Ovary (tissue), 9 donors: ENCODE measurements around the gene INO80. TPM values are rescaled to one million over a fixed set of nuclear protein-coding genes. Genes with fewer than 3 reads are reported as not detected.

Experiments used
- DNase-seq, 5 donors: peaks; one replicate each; pipeline ENCODE4 v3.0.0-alpha.2; 2019 to 2020
- H3K27ac ChIP-seq, 2 donors: fragments of 200-600 bp; one replicate each; pipeline versions ENCODE4 v1.5.1 to v1.8.0; 2019 to 2022
- H3K27me3 ChIP-seq: fragments of 200-600 bp; one replicate; pipeline ENCODE4 v1.8.0; 2022
- H3K36me3 ChIP-seq: fragments of 200-600 bp; sonication (generic); one replicate; pipeline ENCODE4 v1.5.1; 2019
- H3K4me1 ChIP-seq: one replicate; pipeline ENCODE4 v1.8.1; 2013; ENCODE audit warnings: mild to moderate bottlenecking, moderate library complexity; ENCODE audit not compliant: insufficient read depth
- H3K4me3 ChIP-seq: fragments of 200-600 bp; sonication (generic); one replicate; pipeline ENCODE4 v1.5.1; 2017
- H3K9me3 ChIP-seq, 2 donors: fragments of 200-600 bp in 1 of 2; sonication (generic) in 1 of 2; one replicate each; pipeline versions ENCODE4 v1.5.1 to v1.8.1; 2013 to 2019; ENCODE audit warnings: mild to moderate bottlenecking in 1 of 2, moderate library complexity in 1 of 2
- CTCF ChIP-seq, 3 donors: fragments of 450-650 bp in 2 of 3; fragments of 200-600 bp in 1 of 3; IDR thresholded peaks; one replicate each; pipeline versions ENCODE4 v1.5.1 to v1.8.0; 2016 to 2022; ENCODE audit warnings: antibody characterized with exemption in 3 of 3, mild to moderate bottlenecking in 1 of 3
- EP300 ChIP-seq: sonication (generic); formaldehyde crosslinking; IDR thresholded peaks from one replicate; pipeline ENCODE4 v1.6.1; 2017; ENCODE audit warnings: antibody characterized with exemption
- POLR2A ChIP-seq: fragments of 450-650 bp; IDR thresholded peaks from one replicate; pipeline ENCODE4 v1.6.1; 2017; ENCODE audit warnings: antibody characterized with exemption, mild to moderate bottlenecking, moderate library complexity
- WGBS, 3 donors: extraction: QIAGEN DNeasy Blood & Tissue Kit in 1 of 3; methylation state at CpG; one replicate each; pipeline versions ENCODE4 v1.1.5 to v1.1.7; 2013 to 2017; 5-methylcytosine and 5-hydroxymethylcytosine counted together
- intact Hi-C, 4 donors: fragments of 100-400 bp; cut with DNase I; formaldehyde crosslinking; loops; one replicate each; pipeline versions ENCODE4 v1.11.0 to v1.15.1; 2022 to 2023
- polyA plus RNA-seq, 2 donors: library from polyadenylated mRNA; stranded (reverse); fragments of 200-250 nt in 1 of 2; fragments of 350-450 nt in 1 of 2; fragmentation: Illumina TruSeq in 1 of 2; extraction: RNeasy Lipid Tissue Mini Kit (QIAGEN cat#74804) in 1 of 2; gene quantifications; one replicate each; pipeline ENCODE4 v1.2.3, GENCODE V29; 2013 to 2014
- total RNA-seq, 7 donors: library from RNA; depleted of rRNA in 2 of 7; stranded (reverse); fragments of >200 nt in 2 of 7; fragmentation: NEBNext Ultra II Directional in 3 of 7; extraction: Animal tissue kit (Norgen Biotek cat#: 25700) in 3 of 7; gene quantifications; one replicate each; pipeline versions ENCODE4 v1.1.0 to v1.2.4, GENCODE V29; 2016 to 2023
- donor health status: DM: no; HTN: no; CAD: no; lungs with moderate emphysema.
- donor health status: DM: no; HTN: no; CAD: no.
- donor health status: Bipolar disorder and iron deficiency.
- donor health status: DM: yes; HTN: yes; CAD: no.
- donor health status: DM: no; HTN: no; CAD: no.
- donor health status: DM: yes; HTN: yes; CAD: no.

INO80 gene
- total and polyA plus RNA-seq, 9 donors: 12.0 to 36.0 (median 17.3) TPM

- 83 to 90% (median 88%) methylated on average over 5 of the region's 5 CpGs for WGBS, 3 donors
- intact Hi-C loops: no loop called here
- Histone ChIP-seq H3K27ac (no peak overlapping the region), H3K36me3 (no peaks in the 10 kb centered on the region), H3K4me3 (no peak overlapping the region), H3K4me1 (peaks cover 1% of the 10 kb centered on the region), H3K9me3 (no peaks in the 10 kb centered on the region), H3K27me3 (no peaks in the 10 kb centered on the region)
- no peak for TF ChIP-seq POLR2A
- TF ChIP-seq CTCF (IDR thresholded peaks at IDR 0.05): no peak
- no peak for TF ChIP-seq EP300
- DNase-seq: no peak
Observed at GRCh38 chr15:41121951-41122350, 5.9 kb upstream of the INO80 start.

- TF ChIP-seq EP300 (no peak), POLR2A (no peak), CTCF (IDR thresholded peaks at IDR 0.05) (no peak)
- intact Hi-C loops: loop anchor here in 1 of 4 donors (10.0 kb wide), 1 partner anchor 212 kb away; no protein-coding TSS in a partner anchor
Observed at GRCh38 chr15:41116962-41117252, 827 bp upstream of the INO80 start.

GRCh38 chr15:41115652-41116115 is 396 bp downstream of the INO80 start:
- WGBS, 3 donors: 0 to 1% (median 0%) methylated on average over 45 to 46 of the region's 46 CpGs
- Histone ChIP-seq H3K4me3 (peak overlapping the region; percentile 66), H3K36me3 (no peaks in the 10 kb centered on the region), H3K27me3 (no peaks in the 10 kb centered on the region), H3K27ac (peak overlapping the region; percentile 94 to 97), H3K4me1 (peaks cover 7% of the 10 kb centered on the region), H3K9me3 (no peaks in the 10 kb centered on the region)
- TF ChIP-seq EP300: no peak
- no peak for TF ChIP-seq POLR2A
- no peak for TF ChIP-seq CTCF (IDR thresholded peaks at IDR 0.05)
- intact Hi-C loops: loop anchor here in 1 of 4 donors (10.0 kb wide), 1 partner anchor 211 kb away; no protein-coding TSS in a partner anchor
- peak in 2 of 5 donors; percentile 48 to 63 for DNase-seq

More at GRCh38 chr15:41116962-41117252, 827 bp upstream of the INO80 start:
- Histone ChIP-seq H3K4me3 (peak overlapping the region; percentile 66), H3K4me1 (peaks cover 7% of the 10 kb centered on the region), H3K27ac (peak overlapping the region in 1 of 2 donors; percentile 94), H3K36me3 (no peaks in the 10 kb centered on the region), H3K27me3 (no peaks in the 10 kb centered on the region), H3K9me3 (no peaks in the 10 kb centered on the region)
- 65 to 75% (median 67%) methylated on average over 6 of the region's 6 CpGs for WGBS, 3 donors
- DNase-seq: no peak

GRCh38 chr15:41115161-41115651 is 874 bp downstream of the INO80 start:
- Histone ChIP-seq H3K36me3 (no peaks in the 10 kb centered on the region), H3K27ac (peak overlapping the region; percentile 94 to 97), H3K27me3 (no peaks in the 10 kb centered on the region), H3K4me3 (peak overlapping the region; percentile 66), H3K4me1 (peaks cover 8% of the 10 kb centered on the region), H3K9me3 (no peaks in the 10 kb centered on the region)
- intact Hi-C loops: loop anchor here in 1 of 4 donors (10.0 kb wide), 1 partner anchor 210 kb away; no protein-coding TSS in a partner anchor
- no peak for DNase-seq
- TF ChIP-seq EP300: no peak
- no peak for TF ChIP-seq POLR2A
- no peak for TF ChIP-seq CTCF (IDR thresholded peaks at IDR 0.05)
- 0 to 1% (median 0%) methylated on average over 10 of the region's 10 CpGs for WGBS, 3 donors
